ENCODE measurements around the gene STIM2. TPM values are rescaled to one million over a fixed set of nuclear protein-coding genes. Genes with fewer than 3 reads are reported as not detected.
A peak's percentile ranks its signal among the peaks of the same experiment; 100 is the strongest.

The STIM2 gene
- polyA plus RNA-seq, 3 donors, result 8.6 to 16.5 (median 8.8) TPM

- Mint-ChIP-seq H3K4me3 (no peak overlapping the region), H3K36me3 (peaks cover 2% of the 10 kb centered on the region in 2 donors), H3K27me3 (ENCODE audit: low read depth in 3 of 3) (no peaks in the 10 kb centered on the region), H3K4me1 (peaks cover 3% of the 10 kb centered on the region), H3K27ac (peak overlapping the region in 1 of 7 donors; percentile 25), H3K9me3 (no peaks in the 10 kb centered on the region)
- Histone ChIP-seq H4K20me1 (ENCODE audit: insufficient read depth, low read length) (peaks cover 6% of the 10 kb centered on the region), H3K79me2 (ENCODE audit: insufficient read depth, low read length) (peaks cover 3% of the 10 kb centered on the region), H3K36me3 (replicated peaks in 1 of 2; ENCODE audit: control insufficient read depth in 1 of 2, insufficient read depth in 2 of 2, low read length in 2 of 2) (no peaks in the 10 kb centered on the region), H3K4me2 (replicated peaks; ENCODE audit: extremely low read depth, low read length, poor library complexity, severe bottlenecking) (no peak overlapping the region), H2AFZ (ENCODE audit: insufficient read depth, low read depth, low read length, poor library complexity, severe bottlenecking) (no peak overlapping the region), H3K9me3 (replicated peaks in 1 of 2; ENCODE audit: control insufficient read depth in 1 of 2, insufficient read depth in 1 of 2, low read length in 2 of 2) (no peaks in the 10 kb centered on the region), H3K4me3 (replicated peaks in 1 of 3; ENCODE audit: low read depth in 2 of 3, low read length in 3 of 3) (no peak overlapping the region), H3K27me3 (ENCODE audit: control insufficient read depth in 2 of 2, insufficient read depth in 2 of 2, low read length in 2 of 2) (no peaks in the 10 kb centered on the region), H3K9ac (ENCODE audit: insufficient read depth, low read length, poor library complexity, severe bottlenecking) (no peak overlapping the region), H3K27ac (ENCODE audit: low read depth in 1 of 2, low read length in 2 of 2) (no peak overlapping the region), H3K4me1 (ENCODE audit: control insufficient read depth in 1 of 2, insufficient read depth in 2 of 2, low read length in 2 of 2) (no peaks in the 10 kb centered on the region)
- intact Hi-C loops (cut with micrococcal nuclease), result no loop called here
- DNase-seq, result no peak
- WGBS (ENCODE audit: insufficient coverage), result no CpG with 5 or more reads among the region's 3 CpGs
- TF ChIP-seq CTCF (IDR thresholded peaks at IDR 0.05), result no peak
Measured at GRCh38 chr4:26931966-26932365, 71.3 kb downstream of the STIM2 start.

- peaks cover 0 to 4% of the 10 kb centered on the region in 2 donors for H3K4me1 ChIP-seq (ENCODE audit: control insufficient read depth in 1 of 2, insufficient read depth in 2 of 2, low read length in 2 of 2)
Measured at GRCh38 chr4:26935397-26935796, 74.8 kb downstream of the STIM2 start.

More at GRCh38 chr4:26935397-26935796, 74.8 kb downstream of the STIM2 start:
- no peak for TF ChIP-seq CTCF (IDR thresholded peaks at IDR 0.05)
- Histone ChIP-seq H3K4me2 (replicated peaks; ENCODE audit: extremely low read depth, low read length, poor library complexity, severe bottlenecking) (no peak overlapping the region), H2AFZ (ENCODE audit: insufficient read depth, low read depth, low read length, poor library complexity, severe bottlenecking) (no peak overlapping the region), H3K79me2 (ENCODE audit: insufficient read depth, low read length) (peaks cover 9% of the 10 kb centered on the region), H3K9ac (ENCODE audit: insufficient read depth, low read length, poor library complexity, severe bottlenecking) (no peak overlapping the region), H3K9me3 (replicated peaks in 1 of 2; ENCODE audit: control insufficient read depth in 1 of 2, insufficient read depth in 1 of 2, low read length in 2 of 2) (no peaks in the 10 kb centered on the region), H4K20me1 (ENCODE audit: insufficient read depth, low read length) (peaks cover 13% of the 10 kb centered on the region), H3K36me3 (replicated peaks in 1 of 2; ENCODE audit: control insufficient read depth in 1 of 2, insufficient read depth in 2 of 2, low read length in 2 of 2) (no peaks in the 10 kb centered on the region), H3K27me3 (ENCODE audit: control insufficient read depth in 2 of 2, insufficient read depth in 2 of 2, low read length in 2 of 2) (no peaks in the 10 kb centered on the region), H3K27ac (ENCODE audit: low read depth in 1 of 2, low read length in 2 of 2) (no peak overlapping the region), H3K4me3 (replicated peaks in 1 of 3; ENCODE audit: low read depth in 2 of 3, low read length in 3 of 3) (no peak overlapping the region)
- no peak overlapping the region for H3K4me3 Mint-ChIP-seq
- no peak for DNase-seq
- H3K27ac Mint-ChIP-seq, result no peak overlapping the region
- H3K36me3 Mint-ChIP-seq, result no peaks in the 10 kb centered on the region
- no peaks in the 10 kb centered on the region for H3K27me3 Mint-ChIP-seq (ENCODE audit: low read depth in 3 of 3)
- H3K4me1 Mint-ChIP-seq, result peaks cover 13% of the 10 kb centered on the region
- WGBS (ENCODE audit: insufficient coverage), result no CpG with 5 or more reads among the region's 1 CpG
- no peaks in the 10 kb centered on the region for H3K9me3 Mint-ChIP-seq
- intact Hi-C loops (cut with micrococcal nuclease), result no loop called here
